ENCODE measurements around the gene FIBP.
"Not testable (repeated sequence)": the region's sequence is repeated elsewhere in the genome, so short reads cannot be mapped to it uniquely, and the experiment has no call there.

The FIBP gene

GRCh38 chr11:65851811-65852507 lies 36.3 kb downstream of the FIBP start:
- H3K36me3 ChIP-seq (ENCODE audit: control insufficient read depth, insufficient read depth, low read length): peaks cover 37% of the 10 kb centered on the region
- no CpG with 5 or more reads among the region's 10 CpGs for WGBS (ENCODE audit: insufficient coverage, insufficient read length)
- no peaks in the 10 kb centered on the region for H3K9me3 ChIP-seq (ENCODE audit: control insufficient read depth, insufficient read depth, low read length)
- H3K27ac ChIP-seq (ENCODE audit: low read length): no peak overlapping the region
- DNase-seq (ENCODE audit: low read depth, low spot score): no peak
- no peak overlapping the region for H3K4me3 ChIP-seq (ENCODE audit: low read length)
- no peaks in the 10 kb centered on the region for H3K4me1 ChIP-seq (ENCODE audit: control insufficient read depth, insufficient read depth, low read length)
- no peaks in the 10 kb centered on the region for H3K27me3 ChIP-seq (ENCODE audit: control insufficient read depth, insufficient read depth, low read length)

- Histone ChIP-seq H3K27ac (ENCODE audit: low read length) (no peak overlapping the region), H3K4me3 (ENCODE audit: low read length) (no peak overlapping the region), H3K9me3 (ENCODE audit: control insufficient read depth, insufficient read depth, low read length) (no peaks in the 10 kb centered on the region), H3K36me3 (ENCODE audit: control insufficient read depth, insufficient read depth, low read length) (peaks cover 37% of the 10 kb centered on the region), H3K27me3 (ENCODE audit: control insufficient read depth, insufficient read depth, low read length) (no peaks in the 10 kb centered on the region), H3K4me1 (ENCODE audit: control insufficient read depth, insufficient read depth, low read length) (no peaks in the 10 kb centered on the region)
- WGBS (ENCODE audit: insufficient coverage, insufficient read length): no CpG with 5 or more reads among the region's 14 CpGs
- no peak for DNase-seq (ENCODE audit: low read depth, low spot score)
These were observed 37.1 kb downstream of the FIBP start for GRCh38 chr11:65851083-65851579.

GRCh38 chr11:65850217-65851082 lies 37.8 kb downstream of the FIBP start:
- no peak for DNase-seq (ENCODE audit: low read depth, low spot score)
- Histone ChIP-seq H3K4me3 (ENCODE audit: low read length) (no peak overlapping the region), H3K36me3 (ENCODE audit: control insufficient read depth, insufficient read depth, low read length) (peaks cover 32% of the 10 kb centered on the region), H3K4me1 (ENCODE audit: control insufficient read depth, insufficient read depth, low read length) (no peaks in the 10 kb centered on the region), H3K27ac (ENCODE audit: low read length) (no peak overlapping the region), H3K9me3 (ENCODE audit: control insufficient read depth, insufficient read depth, low read length) (no peaks in the 10 kb centered on the region), H3K27me3 (ENCODE audit: control insufficient read depth, insufficient read depth, low read length) (no peaks in the 10 kb centered on the region)
- no CpG with 5 or more reads among the region's 20 CpGs for WGBS (ENCODE audit: insufficient coverage, insufficient read length)

- Histone ChIP-seq H3K27ac (ENCODE audit: low read length) (no peak overlapping the region), H3K4me3 (ENCODE audit: low read length) (no peak overlapping the region), H3K9me3 (ENCODE audit: control insufficient read depth, insufficient read depth, low read length) (no peaks in the 10 kb centered on the region), H3K4me1 (ENCODE audit: control insufficient read depth, insufficient read depth, low read length) (no peaks in the 10 kb centered on the region), H3K27me3 (ENCODE audit: control insufficient read depth, insufficient read depth, low read length) (no peaks in the 10 kb centered on the region), H3K36me3 (ENCODE audit: control insufficient read depth, insufficient read depth, low read length) (peaks cover 26% of the 10 kb centered on the region; the same call in 1 of the 2 replicates)
- WGBS (ENCODE audit: insufficient coverage, insufficient read length): no CpG with 5 or more reads among the region's 16 CpGs
- no peak for DNase-seq (ENCODE audit: low read depth, low spot score)
These were observed 38.5 kb downstream of the FIBP start for GRCh38 chr11:65849771-65850216.

GRCh38 chr11:65849366-65849765 lies 38.9 kb downstream of the FIBP start:
- peaks cover 22% of the 10 kb centered on the region; the same call in 1 of the 2 replicates for H3K36me3 ChIP-seq (ENCODE audit: control insufficient read depth, insufficient read depth, low read length)
- no CpG with 5 or more reads among the region's 8 CpGs for WGBS (ENCODE audit: insufficient coverage, insufficient read length)
- no peak overlapping the region for H3K4me3 ChIP-seq (ENCODE audit: low read length)
- H3K4me1 ChIP-seq (ENCODE audit: control insufficient read depth, insufficient read depth, low read length): no peaks in the 10 kb centered on the region
- no peaks in the 10 kb centered on the region for H3K27me3 ChIP-seq (ENCODE audit: control insufficient read depth, insufficient read depth, low read length)
- no peaks in the 10 kb centered on the region for H3K9me3 ChIP-seq (ENCODE audit: control insufficient read depth, insufficient read depth, low read length)
- H3K27ac ChIP-seq (ENCODE audit: low read length): no peak overlapping the region
- DNase-seq (ENCODE audit: low read depth, low spot score): no peak

GRCh38 chr11:65848693-65849092 lies 39.6 kb downstream of the FIBP start:
- H3K27me3 ChIP-seq (ENCODE audit: control insufficient read depth, insufficient read depth, low read length); H3K4me3 ChIP-seq (ENCODE audit: low read length); H3K27ac ChIP-seq (ENCODE audit: low read length); DNase-seq (ENCODE audit: low read depth, low spot score); H3K4me1 ChIP-seq (ENCODE audit: control insufficient read depth, insufficient read depth, low read length); H3K9me3 ChIP-seq (ENCODE audit: control insufficient read depth, insufficient read depth, low read length): not testable (repeated sequence)
- peaks cover 16% of the 10 kb centered on the region; the same call in 1 of the 2 replicates for H3K36me3 ChIP-seq (ENCODE audit: control insufficient read depth, insufficient read depth, low read length)
- WGBS (ENCODE audit: insufficient coverage, insufficient read length): no CpG with 5 or more reads among the region's 7 CpGs

- peaks cover 8% of the 10 kb centered on the region; the same call in 1 of the 2 replicates for H3K36me3 ChIP-seq (ENCODE audit: control insufficient read depth, insufficient read depth, low read length)
- no peaks in the 10 kb centered on the region for H3K4me1 ChIP-seq (ENCODE audit: control insufficient read depth, insufficient read depth, low read length)
- H3K4me3 ChIP-seq (ENCODE audit: low read length): no peak overlapping the region
- no CpG with 5 or more reads among the region's 3 CpGs for WGBS (ENCODE audit: insufficient coverage, insufficient read length)
- no peak for DNase-seq (ENCODE audit: low read depth, low spot score)
- H3K9me3 ChIP-seq (ENCODE audit: control insufficient read depth, insufficient read depth, low read length): no peaks in the 10 kb centered on the region
- no peaks in the 10 kb centered on the region for H3K27me3 ChIP-seq (ENCODE audit: control insufficient read depth, insufficient read depth, low read length)
- H3K27ac ChIP-seq (ENCODE audit: low read length): no peak overlapping the region
These were observed 40.5 kb downstream of the FIBP start for GRCh38 chr11:65847746-65848145.

- Histone ChIP-seq H3K4me3 (ENCODE audit: low read length) (no peak overlapping the region), H3K36me3 (ENCODE audit: control insufficient read depth, insufficient read depth, low read length) (no peaks in the 10 kb centered on the region), H3K27ac (ENCODE audit: low read length) (no peak overlapping the region), H3K27me3 (ENCODE audit: control insufficient read depth, insufficient read depth, low read length) (no peaks in the 10 kb centered on the region), H3K9me3 (ENCODE audit: control insufficient read depth, insufficient read depth, low read length) (no peaks in the 10 kb centered on the region), H3K4me1 (ENCODE audit: control insufficient read depth, insufficient read depth, low read length) (no peaks in the 10 kb centered on the region)
- no CpG with 5 or more reads among the region's 10 CpGs for WGBS (ENCODE audit: insufficient coverage, insufficient read length)
- DNase-seq (ENCODE audit: low read depth, low spot score): no peak
These were observed 43.9 kb downstream of the FIBP start for GRCh38 chr11:65844231-65844872.

GRCh38 chr11:65843811-65844210 lies 44.5 kb downstream of the FIBP start:
- Histone ChIP-seq H3K4me3 (ENCODE audit: low read length) (no peak overlapping the region), H3K4me1 (ENCODE audit: control insufficient read depth, insufficient read depth, low read length) (no peaks in the 10 kb centered on the region), H3K9me3 (ENCODE audit: control insufficient read depth, insufficient read depth, low read length) (no peaks in the 10 kb centered on the region), H3K27ac (ENCODE audit: low read length) (no peak overlapping the region), H3K27me3 (ENCODE audit: control insufficient read depth, insufficient read depth, low read length) (no peaks in the 10 kb centered on the region), H3K36me3 (ENCODE audit: control insufficient read depth, insufficient read depth, low read length) (no peaks in the 10 kb centered on the region)
- DNase-seq (ENCODE audit: low read depth, low spot score): no peak
- whole genome bisulfite sequencing (ENCODE audit: insufficient coverage, insufficient read length): no CpG with 5 or more reads among the region's 3 CpGs

- no peak overlapping the region for H3K27ac ChIP-seq (ENCODE audit: low read length)
- H3K4me1 ChIP-seq (ENCODE audit: control insufficient read depth, insufficient read depth, low read length): no peaks in the 10 kb centered on the region
- no peak overlapping the region for H3K4me3 ChIP-seq (ENCODE audit: low read length)
- no peaks in the 10 kb centered on the region for H3K27me3 ChIP-seq (ENCODE audit: control insufficient read depth, insufficient read depth, low read length)
- H3K36me3 ChIP-seq (ENCODE audit: control insufficient read depth, insufficient read depth, low read length): no peaks in the 10 kb centered on the region
- no peaks in the 10 kb centered on the region for H3K9me3 ChIP-seq (ENCODE audit: control insufficient read depth, insufficient read depth, low read length)
- no CpG with 5 or more reads among the region's 4 CpGs for WGBS (ENCODE audit: insufficient coverage, insufficient read length)
- DNase-seq (ENCODE audit: low read depth, low spot score): no peak
These were observed 46.1 kb downstream of the FIBP start for GRCh38 chr11:65842144-65842543.
